Measurements from ENCODE around the gene SRP14.
"Not testable (repeated sequence)": the region's sequence is repeated elsewhere in the genome, so short reads cannot be mapped to it uniquely, and the experiment has no call there.

Gene SRP14

GRCh38 chr15:39997639-39998038 lies 41.3 kb downstream of the SRP14 start:
- peaks cover 24% of the 10 kb centered on the region for H3K36me3 ChIP-seq (ENCODE audit: control insufficient read depth, insufficient read depth, low read length)

GRCh38 chr15:39997031-39997430 lies 42.0 kb downstream of the SRP14 start:
- Histone ChIP-seq H3K4me1 (ENCODE audit: control insufficient read depth, insufficient read depth, low read length) (no peaks in the 10 kb centered on the region), H3K4me3 (ENCODE audit: low read length) (no peak overlapping the region), H3K9ac (ENCODE audit: low read length) (no peak overlapping the region), H3K27me3 (ENCODE audit: control insufficient read depth, insufficient read depth, low read length) (no peaks in the 10 kb centered on the region), H3K27ac (ENCODE audit: low read depth, low read length) (no peak overlapping the region), H3K36me3 (ENCODE audit: control insufficient read depth, insufficient read depth, low read length) (peaks cover 19% of the 10 kb centered on the region)

More at GRCh38 chr15:39997639-39998038, 41.3 kb downstream of the SRP14 start:
- Histone ChIP-seq H3K27ac (ENCODE audit: low read depth, low read length) (no peak overlapping the region), H3K9ac (ENCODE audit: low read length) (no peak overlapping the region), H3K27me3 (ENCODE audit: control insufficient read depth, insufficient read depth, low read length) (no peaks in the 10 kb centered on the region), H3K4me3 (ENCODE audit: low read length) (no peak overlapping the region), H3K4me1 (ENCODE audit: control insufficient read depth, insufficient read depth, low read length) (no peaks in the 10 kb centered on the region)

- not testable (repeated sequence) for H3K4me1 ChIP-seq (ENCODE audit: control insufficient read depth, insufficient read depth, low read length); H3K27ac ChIP-seq (ENCODE audit: low read depth, low read length); H3K9ac ChIP-seq (ENCODE audit: low read length); H3K4me3 ChIP-seq (ENCODE audit: low read length); H3K27me3 ChIP-seq (ENCODE audit: control insufficient read depth, insufficient read depth, low read length)
- peaks cover 24% of the 10 kb centered on the region for H3K36me3 ChIP-seq (ENCODE audit: control insufficient read depth, insufficient read depth, low read length)
Observed at GRCh38 chr15:39996228-39996627, 42.8 kb downstream of the SRP14 start.

- not testable (repeated sequence) for H3K9ac ChIP-seq (ENCODE audit: low read length); H3K27ac ChIP-seq (ENCODE audit: low read depth, low read length); H3K4me3 ChIP-seq (ENCODE audit: low read length); H3K27me3 ChIP-seq (ENCODE audit: control insufficient read depth, insufficient read depth, low read length); H3K4me1 ChIP-seq (ENCODE audit: control insufficient read depth, insufficient read depth, low read length)
- H3K36me3 ChIP-seq (ENCODE audit: control insufficient read depth, insufficient read depth, low read length): peaks cover 35% of the 10 kb centered on the region
Observed at GRCh38 chr15:39992953-39993352, 46.0 kb downstream of the SRP14 start.

- Histone ChIP-seq H3K4me3 (ENCODE audit: low read length) (no peak overlapping the region), H3K27ac (ENCODE audit: low read depth, low read length) (no peak overlapping the region), H3K27me3 (ENCODE audit: control insufficient read depth, insufficient read depth, low read length) (no peaks in the 10 kb centered on the region), H3K36me3 (ENCODE audit: control insufficient read depth, insufficient read depth, low read length) (peaks cover 40% of the 10 kb centered on the region), H3K4me1 (ENCODE audit: control insufficient read depth, insufficient read depth, low read length) (no peaks in the 10 kb centered on the region), H3K9ac (ENCODE audit: low read length) (no peak overlapping the region)
Observed at GRCh38 chr15:39990706-39991105, 48.3 kb downstream of the SRP14 start.

- Histone ChIP-seq H3K36me3 (ENCODE audit: control insufficient read depth, insufficient read depth, low read length) (peaks cover 32% of the 10 kb centered on the region), H3K27me3 (ENCODE audit: control insufficient read depth, insufficient read depth, low read length) (no peaks in the 10 kb centered on the region), H3K9ac (ENCODE audit: low read length) (no peak overlapping the region), H3K27ac (ENCODE audit: low read depth, low read length) (no peak overlapping the region), H3K4me3 (ENCODE audit: low read length) (no peak overlapping the region), H3K4me1 (ENCODE audit: control insufficient read depth, insufficient read depth, low read length) (no peaks in the 10 kb centered on the region)
Observed at GRCh38 chr15:39987821-39988220, 51.2 kb downstream of the SRP14 start.

Measured in rectal smooth muscle tissue (tissue), 1 donor.